NCI-H146 (cell line): Measurements from ENCODE around the gene ESM1.

Experiments
- DNase-seq: peaks from one replicate; lab custom pipeline; 2025; lab: John Stamatoyannopoulos, UW

ESM1 gene

DNA sequence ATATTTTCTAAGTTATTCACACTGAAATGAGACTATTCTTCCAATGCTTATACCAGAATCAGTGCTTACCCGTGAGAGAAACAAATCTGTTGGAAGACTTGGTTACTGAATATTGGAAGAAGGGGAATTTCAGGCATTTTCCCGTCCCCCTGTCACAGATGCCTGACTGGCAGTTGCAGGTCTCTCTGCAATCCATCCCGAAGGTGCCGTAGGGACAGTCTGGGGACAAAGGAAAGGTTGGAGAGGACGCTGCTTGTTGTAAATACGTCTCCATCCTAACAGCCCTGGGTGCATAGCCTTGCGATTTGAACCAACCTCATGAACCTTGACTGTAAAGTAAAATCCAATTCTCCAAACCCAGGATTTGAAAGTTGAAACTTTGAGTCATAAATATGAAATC lies 3.5 kb downstream of the ESM1 start:
- DNase-seq: no peak

DNA sequence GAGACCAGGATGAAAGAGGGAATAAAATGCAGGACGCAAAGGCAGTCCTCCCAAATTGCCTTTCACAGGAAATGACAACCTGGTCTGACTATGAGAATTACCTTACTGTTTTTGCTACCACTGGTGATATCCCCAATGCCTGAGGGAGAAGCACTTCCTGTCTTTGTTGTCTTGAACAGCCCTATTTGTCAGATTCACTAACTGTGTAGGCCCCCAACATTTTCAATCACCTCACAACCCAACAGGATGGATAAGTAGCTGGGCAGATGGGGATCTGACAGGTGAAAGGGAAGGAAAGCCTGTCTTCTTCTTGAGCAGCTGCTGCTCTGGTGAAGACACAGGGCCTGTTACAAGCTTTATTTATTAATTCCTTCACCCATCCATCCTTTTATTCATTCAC lies 9.7 kb downstream of the ESM1 start:
- DNase-seq: no peak

DNA sequence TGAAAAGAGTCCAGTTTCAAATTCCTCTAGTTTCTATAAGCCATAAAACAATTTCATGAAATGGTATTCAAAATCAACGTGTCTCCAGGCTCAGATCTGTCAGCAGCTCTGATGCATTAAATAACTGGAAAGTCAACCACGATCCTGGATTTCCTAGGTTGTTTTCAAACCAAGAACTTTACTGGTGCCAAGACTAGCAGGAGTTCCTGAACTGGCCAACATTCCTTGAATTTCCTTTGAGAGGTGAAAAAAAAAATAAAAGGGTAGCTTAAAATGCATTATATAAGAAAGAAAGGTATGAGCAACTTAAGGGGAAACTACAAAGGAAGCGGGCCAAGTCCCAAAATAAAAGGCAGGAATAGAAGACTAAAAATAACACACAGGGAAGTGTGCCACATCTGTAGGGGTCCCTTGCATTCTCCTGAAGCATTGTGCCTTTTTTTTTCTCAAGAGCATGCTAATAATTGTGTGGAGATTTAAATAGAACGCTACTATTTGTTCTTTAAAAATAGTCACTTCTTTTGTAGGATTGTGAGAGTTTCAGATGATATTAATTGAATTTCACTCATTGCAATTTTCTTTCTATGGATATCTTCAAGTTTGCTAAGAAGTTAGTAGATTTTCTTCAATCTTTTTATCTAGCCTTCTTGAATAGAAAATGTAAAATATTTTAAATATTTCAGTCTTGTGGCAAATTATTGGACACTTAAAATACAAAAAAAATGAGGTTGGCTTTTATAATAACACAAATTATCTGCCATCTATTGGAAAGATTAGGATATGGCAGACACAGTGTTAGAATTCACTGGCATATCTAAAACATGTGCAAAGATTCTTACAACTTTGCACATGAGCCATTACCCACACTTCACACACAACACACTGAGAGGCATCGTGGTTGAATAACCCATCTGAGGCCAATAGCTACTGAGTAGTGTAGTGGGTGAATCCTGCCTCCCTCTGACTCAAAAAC lies 15.3 kb downstream of the ESM1 start:
- no peak for DNase-seq

DNA sequence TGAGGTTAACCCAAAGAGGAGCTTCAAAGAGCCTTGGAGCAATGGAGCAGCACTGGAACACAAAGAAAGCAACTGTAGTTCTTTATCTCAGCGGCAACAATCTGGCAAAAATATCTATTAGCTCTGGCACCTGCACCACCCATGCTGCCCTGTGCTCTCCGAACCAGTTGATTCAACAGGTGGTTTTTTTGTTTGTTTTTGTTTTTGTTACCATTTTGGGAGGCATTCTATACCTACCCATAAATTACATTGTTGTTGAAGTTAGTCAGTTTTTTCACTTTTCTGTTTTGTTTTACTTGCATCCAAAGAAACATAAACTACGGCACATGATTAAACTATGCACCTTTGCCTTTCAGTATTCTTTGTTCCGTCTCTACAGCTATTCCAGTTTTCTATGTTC lies 16.2 kb downstream of the ESM1 start:
- DNase-seq: no peak

GRCh38 chr5:54965806-54966205 lies 19.6 kb downstream of the ESM1 start:
- DNase-seq: no peak

DNA sequence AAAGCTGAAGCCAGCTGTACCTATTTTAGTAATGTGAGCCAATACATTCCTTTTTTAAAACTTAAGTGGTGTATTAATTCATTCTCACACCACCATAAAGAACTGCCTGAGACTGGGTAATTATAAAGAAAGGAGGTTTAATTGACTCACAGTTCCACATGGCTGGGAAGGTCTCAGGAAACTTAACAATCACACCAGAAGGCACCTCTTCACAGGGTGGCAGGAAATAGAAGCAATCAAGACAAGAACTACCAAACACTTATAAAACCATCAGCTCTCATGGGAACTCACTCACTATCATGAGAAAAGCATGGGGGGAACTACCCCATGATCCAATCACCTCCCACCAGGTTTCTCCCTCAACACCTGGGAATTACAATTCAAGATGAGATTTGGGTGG lies 21.0 kb downstream of the ESM1 start:
- no peak for DNase-seq

- peak; percentile 4 for DNase-seq
Observed at GRCh38 chr5:54959673-54960418, 25.5 kb downstream of the ESM1 start.

GRCh38 chr5:54956922-54957321 lies 28.5 kb downstream of the ESM1 start:
- DNase-seq: no peak

- DNase-seq: no peak
Observed at GRCh38 chr5:54947187-54947586, 38.2 kb downstream of the ESM1 start.

DNA sequence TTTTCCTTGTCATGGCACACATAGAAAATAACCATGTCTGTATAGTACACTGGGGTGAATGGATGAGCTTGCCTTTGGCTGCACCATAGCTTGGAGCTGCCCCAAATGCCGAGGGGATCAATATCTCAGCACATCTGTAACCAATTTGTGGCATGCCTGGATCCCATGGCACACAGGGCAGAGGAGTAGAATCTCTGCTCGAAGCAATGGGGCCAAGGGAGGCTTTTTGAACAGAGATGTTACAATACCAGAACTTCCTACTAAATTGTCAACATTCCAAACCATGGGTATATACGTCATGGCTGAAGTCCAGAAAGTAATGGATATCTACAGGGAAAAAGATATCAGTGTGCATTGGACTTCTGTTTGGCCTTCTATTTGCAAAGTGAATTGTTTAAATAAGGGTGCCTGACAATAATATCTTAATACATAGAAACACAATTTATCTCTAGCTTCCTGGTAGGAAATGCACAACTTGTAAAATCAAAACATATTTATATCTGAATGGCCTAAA lies 39.0 kb downstream of the ESM1 start:
- DNase-seq: no peak

DNA sequence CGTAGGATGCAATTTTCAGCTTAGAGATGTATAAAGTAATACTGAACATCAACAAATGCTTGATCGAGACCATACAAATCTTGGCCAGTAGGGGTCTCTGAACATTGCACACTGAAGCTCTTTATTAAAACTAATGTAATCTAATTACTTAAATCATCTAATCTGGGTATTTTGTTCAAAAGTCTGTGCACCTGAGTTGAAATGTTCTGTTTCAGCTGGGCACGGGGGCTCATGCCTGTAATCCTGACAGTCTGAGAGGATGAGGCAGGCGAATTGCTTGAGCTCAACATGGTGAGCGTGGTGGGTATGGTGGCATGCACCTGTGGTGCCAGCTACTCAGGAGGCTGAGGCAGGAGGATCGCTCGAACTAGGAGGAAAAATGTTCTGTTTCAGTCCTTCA lies 41.0 kb downstream of the ESM1 start:
- no peak for DNase-seq

- DNase-seq: no peak
Observed at GRCh38 chr5:54942064-54942778, 43.2 kb downstream of the ESM1 start.

GRCh38 chr5:54936201-54936600 lies 49.2 kb downstream of the ESM1 start:
- no peak for DNase-seq

- no peak for DNase-seq
Observed at GRCh38 chr5:54932789-54933188, 52.6 kb downstream of the ESM1 start.

DNA sequence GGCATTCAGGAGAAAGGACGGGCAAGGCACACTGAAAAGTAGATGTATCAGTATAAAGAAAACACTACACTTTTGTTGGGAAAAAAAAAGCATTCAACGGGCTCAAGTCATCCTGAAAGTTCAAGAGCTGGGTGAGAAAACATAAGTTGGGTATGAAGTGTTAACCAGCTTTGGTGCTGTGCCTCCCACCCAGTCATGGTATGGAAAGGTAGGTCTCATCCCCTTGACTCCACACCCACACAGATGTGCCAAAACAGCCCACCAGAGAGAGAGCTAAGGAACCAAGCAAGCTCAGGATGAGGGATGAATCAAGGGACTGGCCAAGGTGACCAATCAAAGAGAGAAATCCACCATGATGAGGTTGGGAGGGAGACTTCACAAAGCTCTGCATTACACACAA lies 54.7 kb downstream of the ESM1 start:
- no peak for DNase-seq
